ENCODE measurements around the gene GCNT1. TPM values are rescaled to one million over a fixed set of nuclear protein-coding genes. Genes with fewer than 3 reads are reported as not detected.

GCNT1 gene
- total RNA-seq, 1 donor from 2014 or later, result 33.7 TPM

GRCh38 chr9:76438841-76439588 lies 20.0 kb upstream of the GCNT1 start:
- Mint-ChIP-seq H3K27ac (ENCODE audit: unreplicated experiment) (no peak overlapping the region), H3K36me3 (ENCODE audit: low read depth, unreplicated experiment) (peaks cover 11% of the 10 kb centered on the region), H3K4me3 (ENCODE audit: unreplicated experiment) (no peak overlapping the region), H3K9me3 (ENCODE audit: unreplicated experiment) (peaks cover 4% of the 10 kb centered on the region), H3K27me3 (ENCODE audit: unreplicated experiment) (peaks cover 1% of the 10 kb centered on the region), H3K4me1 (ENCODE audit: unreplicated experiment) (no peaks in the 10 kb centered on the region)
- no peak for DNase-seq (ENCODE audit: low spot score)
- no peak for TF ChIP-seq CTCF (IDR thresholded peaks at IDR 0.05; ENCODE audit: unreplicated experiment)

- no peak for DNase-seq (ENCODE audit: low spot score)
- peaks cover 12% of the 10 kb centered on the region for H3K36me3 Mint-ChIP-seq (ENCODE audit: low read depth, unreplicated experiment)
- peaks cover 1% of the 10 kb centered on the region for H3K27me3 Mint-ChIP-seq (ENCODE audit: unreplicated experiment)
- TF ChIP-seq CTCF (IDR thresholded peaks at IDR 0.05; ENCODE audit: unreplicated experiment), result no peak
- H3K4me3 Mint-ChIP-seq (ENCODE audit: unreplicated experiment), result no peak overlapping the region
- no peaks in the 10 kb centered on the region for H3K4me1 Mint-ChIP-seq (ENCODE audit: unreplicated experiment)
- peaks cover 4% of the 10 kb centered on the region for H3K9me3 Mint-ChIP-seq (ENCODE audit: unreplicated experiment)
- no peak overlapping the region for H3K27ac Mint-ChIP-seq (ENCODE audit: unreplicated experiment)
Measured at GRCh38 chr9:76441551-76442322, 17.2 kb upstream of the GCNT1 start.

- Mint-ChIP-seq H3K4me1 (ENCODE audit: unreplicated experiment) (peaks cover 2% of the 10 kb centered on the region), H3K9me3 (ENCODE audit: unreplicated experiment) (peaks cover 4% of the 10 kb centered on the region), H3K4me3 (ENCODE audit: unreplicated experiment) (no peak overlapping the region), H3K27ac (ENCODE audit: unreplicated experiment) (no peak overlapping the region), H3K36me3 (ENCODE audit: low read depth, unreplicated experiment) (peaks cover 12% of the 10 kb centered on the region), H3K27me3 (ENCODE audit: unreplicated experiment) (peaks cover 1% of the 10 kb centered on the region)
- TF ChIP-seq CTCF (IDR thresholded peaks at IDR 0.05; ENCODE audit: unreplicated experiment), result no peak
- DNase-seq (ENCODE audit: low spot score), result no peak
Measured at GRCh38 chr9:76443887-76444286, 15.1 kb upstream of the GCNT1 start.

- DNase-seq (ENCODE audit: low spot score), result no peak
- H3K27ac Mint-ChIP-seq (ENCODE audit: unreplicated experiment), result no peak overlapping the region
Measured at GRCh38 chr9:76444322-76444929, 14.6 kb upstream of the GCNT1 start.

More at GRCh38 chr9:76444322-76444929, 14.6 kb upstream of the GCNT1 start:
- Mint-ChIP-seq H3K9me3 (ENCODE audit: unreplicated experiment) (peaks cover 4% of the 10 kb centered on the region), H3K4me3 (ENCODE audit: unreplicated experiment) (no peak overlapping the region), H3K4me1 (ENCODE audit: unreplicated experiment) (peaks cover 2% of the 10 kb centered on the region), H3K27me3 (ENCODE audit: unreplicated experiment) (peaks cover 1% of the 10 kb centered on the region), H3K36me3 (ENCODE audit: low read depth, unreplicated experiment) (peaks cover 12% of the 10 kb centered on the region)
- TF ChIP-seq CTCF (IDR thresholded peaks at IDR 0.05; ENCODE audit: unreplicated experiment), result no peak
